Loucy (cell line): Measurements from ENCODE around the gene RALGPS1.

Experiments used
- H2AFZ ChIP-seq: fragments of 200-600 bp; sonication (generic); 2 replicates; pipeline ENCODE4 v1.6.0; 2016; ENCODE audit warnings: antibody characterized with exemption, mild to moderate bottlenecking, low read length, moderate library complexity
- H3F3A ChIP-seq: fragments of 200-600 bp; 2 replicates; pipeline ENCODE4 v1.6.0; 2016; ENCODE audit warnings: antibody characterized with exemption, low read depth, mild to moderate bottlenecking
- H3K27me3 ChIP-seq: fragments of 200-600 bp; sonication (generic); 2 replicates; pipeline ENCODE4 v1.6.1; 2014; ENCODE audit warnings: low read length, mild to moderate bottlenecking; ENCODE audit not compliant: insufficient read depth, poor library complexity, severe bottlenecking
- H3K36me3 ChIP-seq: fragments of 200-600 bp; sonication (generic); 2 replicates; pipeline ENCODE4 v1.6.1; 2016; ENCODE audit warnings: low read length; ENCODE audit not compliant: insufficient read depth
- H3K4me1 ChIP-seq: fragments of 200-600 bp; sonication (generic); 2 replicates; pipeline ENCODE4 v1.5.1; 2014; ENCODE audit warnings: low read length, mild to moderate bottlenecking; ENCODE audit not compliant: insufficient read depth, poor library complexity, severe bottlenecking
- H3K4me2 ChIP-seq: fragments of 200-600 bp; sonication (generic); 2 replicates; pipeline ENCODE4 v1.6.0; 2014; ENCODE audit warnings: antibody characterized with exemption, low read length, low read depth, mild to moderate bottlenecking; ENCODE audit not compliant: poor library complexity, severe bottlenecking
- H3K4me3 ChIP-seq: fragments of 200-600 bp; sonication (generic); 2 replicates; pipeline ENCODE4 v1.5.1; 2014; ENCODE audit warnings: low read length, mild to moderate bottlenecking, mixed read lengths; ENCODE audit not compliant: poor library complexity, severe bottlenecking
- H3K79me2 ChIP-seq: fragments of 200-600 bp; sonication (generic); 2 replicates; pipeline ENCODE4 v1.6.1; 2014; ENCODE audit warnings: low read length; ENCODE audit not compliant: insufficient read depth
- H3K9ac ChIP-seq: fragments of 200-600 bp; sonication (generic); 2 replicates; pipeline ENCODE4 v1.6.0; 2014; ENCODE audit warnings: mild to moderate bottlenecking, low read depth, low read length, moderate library complexity; ENCODE audit not compliant: poor library complexity, severe bottlenecking
- H3K9me2 ChIP-seq: fragments of 200-600 bp; sonication (generic); replicated peaks from 2 replicates; pipeline ENCODE4 v1.6.1; 2016; ENCODE audit warnings: low read depth, low read length, mixed read lengths
- H3K9me3 ChIP-seq: fragments of 200-600 bp; sonication (generic); 2 replicates; pipeline ENCODE4 v1.6.1; 2014; ENCODE audit warnings: mild to moderate bottlenecking, antibody characterized with exemption, low read length, low read depth; ENCODE audit not compliant: insufficient read depth
- H4K20me1 ChIP-seq: fragments of 200-600 bp; sonication (generic); 2 replicates; pipeline ENCODE4 v1.6.0; 2014; ENCODE audit warnings: antibody characterized with exemption, low read length, mild to moderate bottlenecking; ENCODE audit not compliant: insufficient read depth, poor library complexity, severe bottlenecking
- CTCF ChIP-seq: fragments of 200-600 bp; sonication (generic); conservative IDR thresholded peaks from 2 replicates; pipeline ENCODE4 v1.5.1; 2014; ENCODE audit warnings: mild to moderate bottlenecking, antibody characterized with exemption, low read length
- EZH2phosphoT487 ChIP-seq: fragments of 200-600 bp; IDR thresholded peaks from 2 replicates; pipeline ENCODE4 v1.6.1; 2018; ENCODE audit warnings: antibody characterized with exemption, mild to moderate bottlenecking, moderate library complexity, borderline replicate concordance

Gene RALGPS1

GRCh38 chr9:126981218-126981617 lies 66.6 kb downstream of the RALGPS1 start:
- Histone ChIP-seq H3K79me2 (no peaks in the 10 kb centered on the region), H2AFZ (no peak overlapping the region), H4K20me1 (peaks cover 11% of the 10 kb centered on the region), H3K4me2 (no peak overlapping the region), H3K27me3 (peaks cover 60% of the 10 kb centered on the region), H3K4me1 (peaks cover 3% of the 10 kb centered on the region), H3K4me3 (no peak overlapping the region), H3K9me2 (no peaks in the 10 kb centered on the region), H3K36me3 (no peaks in the 10 kb centered on the region), H3F3A (no peaks in the 10 kb centered on the region), H3K9ac (no peak overlapping the region), H3K9me3 (no peaks in the 10 kb centered on the region)
- TF ChIP-seq CTCF (no peak), EZH2phosphoT487 (no peak)

GRCh38 chr9:126982215-126983002 lies 67.8 kb downstream of the RALGPS1 start:
- Histone ChIP-seq H3K4me3 (no peak overlapping the region), H3K79me2 (no peaks in the 10 kb centered on the region), H3F3A (no peaks in the 10 kb centered on the region), H3K4me1 (peaks cover 11% of the 10 kb centered on the region), H3K4me2 (no peak overlapping the region), H3K27me3 (peaks cover 69% of the 10 kb centered on the region), H3K9ac (no peak overlapping the region), H3K9me2 (no peaks in the 10 kb centered on the region), H4K20me1 (peaks cover 23% of the 10 kb centered on the region), H3K36me3 (no peaks in the 10 kb centered on the region), H3K9me3 (no peaks in the 10 kb centered on the region), H2AFZ (no peak overlapping the region)
- no peak for TF ChIP-seq EZH2phosphoT487
- no peak for TF ChIP-seq CTCF

- H3K9me3 ChIP-seq: no peaks in the 10 kb centered on the region
- H3K9ac ChIP-seq: no peak overlapping the region
- H3K36me3 ChIP-seq: no peaks in the 10 kb centered on the region
- no peaks in the 10 kb centered on the region for H3K79me2 ChIP-seq
- H3K4me2 ChIP-seq: no peak overlapping the region
- H4K20me1 ChIP-seq: peaks cover 28% of the 10 kb centered on the region
- H3K9me2 ChIP-seq: no peaks in the 10 kb centered on the region
- TF ChIP-seq CTCF: no peak
- no peaks in the 10 kb centered on the region for H3F3A ChIP-seq
- peaks cover 11% of the 10 kb centered on the region for H3K4me1 ChIP-seq
- H3K27me3 ChIP-seq: peaks cover 83% of the 10 kb centered on the region
- no peak overlapping the region for H3K4me3 ChIP-seq
- no peak overlapping the region for H2AFZ ChIP-seq
These were observed 69.2 kb downstream of the RALGPS1 start for GRCh38 chr9:126983767-126984166.
